GM21423 (cell line): ENCODE data around the gene CFAP90.

Experiments used
- ATAC-seq: cut with Tn5 transposase; IDR thresholded peaks from one replicate; pipeline ENCODE4 v1.9.1; 2021; ENCODE audit warnings: mild to moderate bottlenecking, moderate library complexity; ENCODE audit not compliant: unreplicated experiment

The CFAP90 gene

GRCh38 chr5:7850395-7851239 is at the start of gene CFAP90:
CFAP90 (minus strand) TSS chr5:7851133; CDS start chr5:7851021, 112 bp downstream.
- ATAC-seq = no peak

GRCh38 chr5:7897014-7897600 is 46.2 kb upstream of the CFAP90 start:
- no peak for ATAC-seq

- peak; percentile 98 for ATAC-seq
These were observed 43.9 kb upstream of the CFAP90 start for GRCh38 chr5:7894860-7895259.

- ATAC-seq = no peak
These were observed 43.5 kb upstream of the CFAP90 start for GRCh38 chr5:7894439-7894838.

GRCh38 chr5:7888901-7889300 is 38.0 kb upstream of the CFAP90 start:
- no peak for ATAC-seq

GRCh38 chr5:7886849-7887475 is 36.0 kb upstream of the CFAP90 start:
- peak; percentile 61 for ATAC-seq

- no peak for ATAC-seq
These were observed 33.7 kb upstream of the CFAP90 start for GRCh38 chr5:7884491-7885267.

GRCh38 chr5:7882926-7883325 is 32.0 kb upstream of the CFAP90 start:
- ATAC-seq = no peak

- ATAC-seq = no peak
These were observed 30.9 kb upstream of the CFAP90 start for GRCh38 chr5:7881816-7882215.

GRCh38 chr5:7881091-7881490 is 30.2 kb upstream of the CFAP90 start:
- no peak for ATAC-seq

- ATAC-seq = peak; percentile 92
These were observed 27.5 kb upstream of the CFAP90 start for GRCh38 chr5:7878381-7878873.

- no peak for ATAC-seq
These were observed 26.9 kb upstream of the CFAP90 start for GRCh38 chr5:7877851-7878250.

GRCh38 chr5:7876867-7877266 is 25.9 kb upstream of the CFAP90 start:
- peak; percentile 43 for ATAC-seq

- ATAC-seq = no peak
These were observed 24.2 kb upstream of the CFAP90 start for GRCh38 chr5:7875151-7875550.

- no peak for ATAC-seq
These were observed 23.7 kb upstream of the CFAP90 start for GRCh38 chr5:7874639-7875038.

GRCh38 chr5:7873216-7873615 is 22.3 kb upstream of the CFAP90 start:
- no peak for ATAC-seq

GRCh38 chr5:7872517-7873130 is 21.7 kb upstream of the CFAP90 start:
- ATAC-seq = no peak

- no peak for ATAC-seq
These were observed 20.7 kb upstream of the CFAP90 start for GRCh38 chr5:7871653-7872052.

- peak; percentile 27 for ATAC-seq
These were observed 18.7 kb upstream of the CFAP90 start for GRCh38 chr5:7869474-7870136.
